ENCODE measurements around the gene MME.

MME gene

DNA sequence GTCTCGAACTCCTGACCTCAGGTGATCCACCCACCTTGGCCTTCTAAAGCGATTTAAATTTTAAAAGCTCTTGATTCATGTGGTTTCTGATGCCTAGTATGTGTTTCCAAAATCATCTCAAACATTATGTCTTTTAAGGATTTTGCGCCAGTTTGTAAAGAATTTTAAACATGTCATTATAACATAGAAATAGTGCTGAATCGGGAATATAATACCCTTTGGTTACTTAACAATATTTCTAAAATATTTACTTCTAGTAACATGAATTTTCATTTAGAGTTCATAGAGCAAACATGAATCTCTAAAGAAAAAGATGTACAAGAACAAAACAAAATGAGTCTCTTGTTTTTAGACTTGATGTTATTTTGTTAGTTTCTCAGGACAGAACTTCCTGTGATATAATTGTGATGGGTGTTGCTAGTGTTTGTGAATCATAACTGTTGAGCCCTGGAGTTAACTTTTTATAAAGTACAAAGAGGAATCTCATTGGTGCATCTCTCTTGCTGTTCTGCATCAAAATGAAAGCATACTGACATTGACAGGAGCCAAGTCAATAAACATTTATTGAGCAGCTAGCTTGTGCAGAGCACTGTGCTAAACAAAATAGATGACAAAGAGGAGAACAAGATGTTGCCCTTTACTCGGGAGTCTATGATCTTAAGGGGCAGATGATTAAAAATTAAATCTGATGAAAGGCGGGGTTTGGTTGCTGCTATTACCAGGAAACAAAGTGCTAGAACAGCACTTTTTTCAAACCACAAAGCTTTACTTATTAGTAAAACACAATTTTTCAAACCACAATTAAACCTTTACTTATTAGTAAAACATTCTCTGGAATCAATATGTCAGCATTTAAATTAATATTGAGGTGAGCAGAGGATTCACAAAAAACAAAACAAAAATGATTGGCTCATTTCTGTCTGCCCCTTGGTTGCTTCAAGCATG, 73.4 kb downstream of the MME start:
- no peak for DNase-seq

DNA sequence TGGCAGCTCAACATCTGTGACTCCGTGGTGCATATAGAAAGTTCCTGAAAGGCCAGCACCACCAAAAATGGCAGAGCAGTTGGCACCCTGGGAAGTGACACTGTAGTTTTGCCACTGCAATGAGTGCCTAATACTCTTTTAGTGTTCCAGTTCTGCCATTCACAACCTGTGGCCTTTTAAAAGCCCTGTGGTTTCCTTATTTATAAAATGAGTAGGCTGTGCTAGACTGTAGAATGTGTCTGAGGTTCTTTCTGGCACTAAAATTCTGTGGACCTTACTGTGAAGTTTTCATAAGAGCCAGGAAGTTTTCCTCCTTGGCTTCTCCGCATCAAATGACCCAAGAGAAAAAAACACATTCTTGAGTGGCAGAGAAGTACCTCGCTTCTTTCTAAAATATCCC, 74.1 kb downstream of the MME start:
- DNase-seq, result no peak

DNA sequence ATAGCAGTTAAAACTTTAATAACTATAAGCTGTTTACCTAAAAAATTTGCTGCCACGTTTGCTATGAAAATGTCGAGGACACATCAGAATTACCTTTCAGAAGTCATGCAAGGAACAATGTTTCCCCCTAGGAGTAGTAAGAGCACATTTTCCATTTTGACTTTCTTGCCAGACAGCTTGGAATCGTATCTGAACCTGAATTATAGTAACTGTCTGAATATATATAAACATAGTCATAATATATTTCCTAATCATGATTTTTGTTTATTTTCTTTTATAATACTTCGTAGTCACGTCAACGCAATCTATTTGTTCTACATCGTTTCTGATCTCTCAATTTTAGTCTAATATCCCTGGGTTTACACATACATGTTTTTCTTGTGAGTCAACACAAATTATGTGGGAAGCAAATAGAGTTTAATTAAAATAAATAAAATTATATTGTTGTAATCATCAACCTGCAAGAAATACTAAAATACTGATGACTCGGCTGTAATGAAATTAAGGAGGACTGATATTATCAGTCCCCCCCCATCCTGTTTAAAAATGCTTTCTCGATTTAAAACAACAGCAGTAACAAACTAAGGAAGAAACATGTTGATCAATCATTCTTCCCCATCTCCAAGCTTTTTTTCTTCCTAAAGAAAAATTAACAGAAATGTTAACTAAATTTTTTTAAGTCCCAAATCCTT, 78.4 kb downstream of the MME start:
- no peak for DNase-seq

DNA sequence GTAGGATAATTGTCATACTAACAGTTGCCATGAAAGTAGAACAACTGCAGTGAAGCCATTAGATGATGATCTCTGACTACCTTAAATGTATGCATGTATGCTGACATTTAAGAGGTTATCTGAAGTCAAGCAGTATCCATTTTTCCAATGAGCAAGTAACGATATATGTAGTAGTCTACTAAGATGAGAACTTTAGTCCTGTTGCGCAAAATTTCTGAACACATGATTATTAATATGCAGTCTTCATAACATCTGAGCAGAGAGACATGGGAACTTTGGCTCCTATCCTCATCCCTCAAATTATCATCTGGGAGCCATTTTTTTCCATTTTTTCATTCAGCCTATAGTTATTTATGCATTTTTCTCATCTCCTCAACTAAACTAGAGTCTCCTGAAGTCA, 79.2 kb downstream of the MME start:
- no peak for DNase-seq

DNA sequence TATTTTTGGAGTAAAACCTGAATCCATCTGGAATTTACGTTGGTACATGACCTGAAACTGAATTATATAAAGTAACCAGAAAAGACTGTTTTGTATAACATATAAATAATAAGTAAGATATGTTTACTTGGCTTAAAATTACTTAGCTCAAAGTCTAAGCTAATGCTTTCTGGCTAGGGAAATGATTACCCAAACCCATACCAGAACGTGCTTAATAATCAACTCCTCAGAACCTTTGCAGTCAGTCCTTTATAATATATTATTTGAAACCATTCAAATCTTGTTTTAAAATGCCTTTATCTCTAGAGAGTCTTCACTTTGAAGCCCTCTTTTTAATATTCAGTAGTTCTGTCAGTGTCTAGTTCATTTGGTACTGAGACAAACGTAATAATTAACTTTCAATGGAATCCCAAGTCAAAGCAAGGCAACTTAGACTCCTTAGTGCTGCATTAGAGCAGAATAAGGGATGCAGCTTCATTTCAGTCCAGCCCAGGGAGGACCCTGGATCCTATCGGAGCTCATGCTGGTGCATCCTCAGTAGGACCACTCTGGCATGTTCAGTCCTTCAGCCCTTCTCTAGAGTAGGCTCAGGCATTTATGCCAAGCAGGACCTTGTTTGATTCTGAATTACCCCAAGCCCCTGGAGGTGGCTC, 81.6 kb downstream of the MME start:
- no peak for DNase-seq

DNA sequence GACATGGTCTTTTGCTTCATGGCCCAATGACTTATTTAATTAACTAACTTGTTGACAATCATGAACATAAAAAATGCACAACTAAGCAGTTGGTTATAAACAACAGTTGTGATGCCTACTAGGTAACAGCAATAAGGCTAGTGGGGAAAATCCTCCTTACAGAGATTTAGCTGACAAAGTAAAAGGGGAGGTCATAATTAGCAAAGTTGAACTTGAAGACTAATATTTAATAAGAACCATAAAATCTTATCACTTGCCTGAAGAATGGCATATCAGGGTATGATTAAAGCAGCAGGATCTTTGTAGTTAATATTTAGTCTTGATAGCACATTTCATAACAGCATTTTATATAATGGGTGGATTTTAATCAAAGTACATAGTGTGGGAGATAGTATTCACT, 84.2 kb downstream of the MME start:
- DNase-seq, result no peak

DNA sequence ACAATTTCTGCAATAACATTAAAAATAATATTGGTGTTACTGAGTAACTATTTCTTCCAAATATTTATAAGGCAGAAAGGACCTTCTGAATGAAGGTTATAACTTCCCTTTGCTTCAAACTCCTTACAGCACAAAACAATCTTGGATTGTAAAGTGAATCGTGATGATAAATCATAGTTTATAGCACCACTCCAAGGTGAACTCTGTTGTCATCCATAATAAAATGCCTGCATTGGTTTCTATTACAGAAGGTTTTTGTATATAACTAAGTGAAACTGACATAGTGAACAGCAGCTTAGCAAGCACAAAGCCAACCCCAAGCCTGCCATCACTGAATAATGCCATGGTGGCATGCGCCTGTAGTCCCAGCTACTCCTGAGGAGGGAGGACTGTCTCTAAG, 86.3 kb downstream of the MME start:
- DNase-seq, result no peak

DNA sequence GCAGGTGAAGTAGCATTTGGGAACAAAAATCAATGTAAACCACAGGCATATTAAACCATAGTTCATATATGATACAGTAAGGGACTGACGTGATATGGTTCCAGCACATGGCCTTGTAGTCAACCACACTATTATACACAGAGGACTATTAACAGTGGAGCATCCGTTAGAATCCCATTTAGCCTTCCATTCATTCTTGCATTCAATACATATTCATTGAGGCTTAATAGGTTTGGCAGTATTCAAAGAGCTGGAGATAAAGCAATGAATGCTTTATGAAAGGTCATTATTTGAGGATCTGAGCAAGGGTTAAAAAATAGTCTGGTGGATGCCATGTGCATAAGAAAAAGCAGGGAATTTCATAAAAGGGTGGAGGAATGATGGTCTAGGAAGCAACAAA, 89.1 kb downstream of the MME start:
- DNase-seq, result no peak

DNA sequence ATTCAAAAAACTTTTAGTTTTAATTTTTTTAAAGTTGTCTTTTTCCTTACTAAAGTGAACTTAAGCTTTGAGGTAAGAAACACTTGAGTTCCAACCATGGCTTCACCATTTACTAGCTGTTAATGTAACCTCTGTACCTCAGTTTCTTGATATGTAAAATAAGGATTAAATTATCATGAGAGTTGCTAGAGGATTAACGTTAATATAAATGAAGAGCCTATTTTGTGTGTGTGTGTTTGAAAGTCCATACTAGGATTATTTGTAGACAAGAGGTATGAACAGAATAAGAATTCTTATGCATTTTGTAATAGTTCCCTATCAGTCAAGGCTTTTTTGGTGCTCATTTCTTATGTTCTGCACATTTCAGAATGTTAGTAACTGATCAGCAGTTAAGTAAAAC, 93.7 kb downstream of the MME start:
- no peak for DNase-seq

DNA sequence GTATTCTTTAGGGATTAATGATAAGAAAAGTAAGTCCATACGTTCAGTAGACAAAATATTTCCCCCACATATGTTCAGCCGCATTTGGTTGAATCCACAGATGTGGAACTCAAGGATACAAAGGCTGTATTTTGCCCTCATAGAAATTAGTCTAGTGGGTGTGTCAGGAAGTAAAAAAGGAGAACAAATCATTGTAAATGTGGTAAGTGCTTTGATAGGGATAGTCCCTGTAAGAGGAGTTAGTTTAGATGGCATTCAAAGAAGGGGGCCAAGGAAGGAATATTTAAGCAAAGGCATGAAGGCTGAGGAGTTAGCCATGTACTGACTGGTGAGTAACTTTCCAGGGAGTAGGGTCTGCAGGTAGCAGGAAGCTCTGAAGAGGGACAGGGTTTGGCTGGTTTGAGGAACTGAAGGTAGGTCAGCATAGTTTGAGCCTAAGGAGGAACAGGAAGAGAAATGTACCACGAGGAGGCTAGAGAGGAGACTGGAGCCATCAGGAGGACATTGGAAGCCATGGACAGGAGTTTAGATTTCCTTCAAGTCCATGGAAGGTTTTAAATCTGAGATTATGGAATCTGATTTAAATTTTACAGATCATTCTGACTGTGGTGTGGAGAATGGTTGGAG, 98.8 kb downstream of the MME start:
- no peak for DNase-seq

DNA sequence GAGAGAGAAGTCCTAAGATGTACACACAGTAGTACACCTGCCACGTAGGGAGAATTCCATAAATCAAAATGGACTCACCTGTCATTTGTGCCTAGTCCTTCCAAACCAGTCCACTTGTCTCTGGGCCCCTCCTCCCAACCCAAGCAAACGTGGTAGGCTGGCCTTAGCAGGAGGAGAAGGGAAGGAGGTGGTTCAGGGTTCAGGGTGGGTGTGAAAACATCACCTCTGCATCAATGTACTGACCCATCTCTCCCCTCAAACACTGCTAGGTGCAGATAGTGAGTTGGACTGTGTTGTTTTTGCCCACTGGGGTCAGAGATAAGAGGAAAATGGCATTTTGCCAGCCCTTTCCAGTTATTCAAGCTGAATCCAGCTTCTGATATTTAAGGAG, 99.3 kb downstream of the MME start:
- DNase-seq, result no peak

DNA sequence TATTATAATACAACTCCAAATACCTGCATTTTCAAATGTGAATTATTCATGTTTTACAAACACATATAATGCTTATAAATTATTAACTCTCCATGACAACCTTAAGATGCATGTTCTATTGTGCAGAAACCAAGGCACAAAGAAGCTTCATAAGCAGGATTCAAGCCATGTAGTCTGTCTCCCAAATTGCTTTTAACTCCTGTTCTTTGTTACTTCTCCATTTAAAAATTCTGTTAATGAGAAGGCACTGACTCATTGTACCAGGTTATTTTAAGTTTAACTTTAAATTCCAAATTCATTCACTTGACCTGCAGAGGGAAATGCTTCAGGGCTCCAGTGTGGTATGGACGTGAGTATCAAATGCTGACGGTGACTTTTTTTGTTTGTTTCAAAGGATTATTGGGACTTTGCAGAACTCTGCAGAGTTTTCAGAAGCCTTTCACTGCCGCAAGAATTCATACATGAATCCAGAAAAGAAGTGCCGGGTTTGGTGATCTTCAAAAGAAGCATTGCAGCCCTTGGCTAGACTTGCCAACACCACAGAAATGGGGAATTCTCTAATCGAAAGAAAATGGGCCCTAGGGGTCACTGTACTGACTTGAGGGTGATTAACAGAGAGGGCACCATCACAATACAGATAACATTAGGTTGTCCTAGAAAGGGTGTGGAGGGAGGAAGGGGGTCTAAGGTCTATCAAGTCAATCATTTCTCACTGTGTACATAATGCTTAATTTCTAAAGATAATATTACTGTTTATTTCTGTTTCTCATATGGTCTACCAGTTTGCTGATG, 100.0 kb downstream of the MME start:
- no peak for DNase-seq

DNA sequence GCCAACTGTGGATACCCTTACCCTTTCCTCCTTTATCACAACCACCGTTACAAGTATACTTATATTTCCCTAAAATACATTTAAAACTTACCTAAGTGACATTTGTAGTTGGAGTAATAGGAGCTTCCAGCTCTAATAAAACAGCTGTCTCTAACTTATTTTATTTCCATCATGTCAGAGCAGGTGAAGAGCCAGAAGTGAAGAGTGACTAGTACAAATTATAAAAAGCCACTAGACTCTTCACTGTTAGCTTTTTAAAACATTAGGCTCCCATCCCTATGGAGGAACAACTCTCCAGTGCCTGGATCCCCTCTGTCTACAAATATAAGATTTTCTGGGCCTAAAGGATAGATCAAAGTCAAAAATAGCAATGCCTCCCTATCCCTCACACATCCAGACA, 102.3 kb downstream of the MME start:
- no peak for DNase-seq

DNA sequence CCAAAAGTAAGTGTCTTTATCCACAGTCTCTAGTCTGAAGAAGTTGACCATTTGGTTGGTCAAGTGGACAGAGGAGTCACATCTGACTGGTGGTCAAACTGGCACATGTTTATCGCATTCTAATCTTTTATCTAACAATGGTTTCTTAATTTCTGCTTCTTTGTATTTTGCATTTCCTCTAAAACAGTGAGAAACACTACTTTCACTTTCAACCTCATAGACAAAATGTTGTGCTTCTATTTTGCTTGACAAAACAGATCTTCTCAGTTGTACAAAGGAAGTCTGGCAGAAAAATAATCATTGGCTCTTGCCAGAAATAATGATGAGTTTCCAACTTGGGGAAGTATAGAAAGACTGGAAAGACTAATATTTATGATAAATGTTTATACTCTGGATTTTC, 103.9 kb downstream of the MME start:
- no peak for DNase-seq

DNA sequence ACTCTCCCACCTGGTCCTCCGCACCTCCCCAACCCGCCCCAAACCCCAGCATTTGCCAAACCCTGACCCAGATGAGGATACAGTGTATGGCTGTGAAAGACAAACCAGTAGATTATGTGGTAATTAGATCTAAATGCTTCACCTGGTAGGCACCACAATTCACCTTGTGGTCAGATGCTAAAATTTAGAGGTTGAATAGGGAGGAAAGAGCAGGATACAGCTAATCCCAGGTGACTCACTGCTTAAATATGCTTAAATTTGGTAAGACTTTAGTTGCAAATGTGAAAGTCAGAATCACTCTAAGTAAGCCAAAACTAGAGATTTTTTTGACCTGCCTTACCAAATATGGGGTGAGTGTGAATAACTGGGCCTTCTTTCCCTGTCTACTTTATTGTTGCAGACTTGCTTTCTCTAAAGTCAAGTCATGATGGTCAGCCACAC, 105.5 kb downstream of the MME start:
- DNase-seq, result no peak

DNA sequence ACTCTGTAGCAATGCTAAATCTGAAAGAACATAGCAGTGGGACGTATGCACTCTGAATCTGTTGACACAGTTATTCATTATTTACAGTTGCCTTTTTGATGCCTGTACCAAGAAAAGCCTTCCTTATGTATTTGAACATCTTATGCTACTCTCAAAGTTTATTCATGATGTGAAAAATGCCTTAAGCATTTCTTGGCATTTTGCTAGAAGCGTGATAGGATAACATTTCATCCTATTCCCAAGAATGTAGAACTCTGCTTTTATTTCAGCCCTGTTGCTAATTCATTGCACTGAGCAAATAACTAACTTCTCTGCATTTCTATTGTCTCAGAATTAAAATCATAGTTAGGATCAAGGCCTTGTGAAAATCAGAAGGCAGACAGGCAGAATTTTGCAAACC, 107.9 kb downstream of the MME start:
- no peak for DNase-seq

DNA sequence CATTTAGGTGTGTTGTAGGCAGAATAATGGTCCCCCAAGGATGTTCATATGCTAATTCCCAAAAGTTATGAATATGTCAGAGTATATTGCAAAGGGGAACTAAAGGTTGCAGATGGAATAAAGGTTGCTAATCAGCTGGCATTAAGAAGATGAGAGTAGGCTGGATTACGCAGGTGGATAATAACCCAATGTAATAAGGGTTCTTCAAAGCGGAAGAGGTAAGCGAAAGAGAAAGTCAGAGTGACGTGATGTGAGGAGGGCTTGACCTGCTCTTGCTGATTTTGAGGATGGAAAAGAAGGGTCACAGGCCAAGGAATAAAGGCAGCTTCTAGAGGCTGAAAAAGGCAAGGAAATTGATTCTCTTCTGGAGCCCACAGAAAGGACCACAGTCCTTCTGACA, 109.4 kb downstream of the MME start:
- DNase-seq, result no peak

DNA sequence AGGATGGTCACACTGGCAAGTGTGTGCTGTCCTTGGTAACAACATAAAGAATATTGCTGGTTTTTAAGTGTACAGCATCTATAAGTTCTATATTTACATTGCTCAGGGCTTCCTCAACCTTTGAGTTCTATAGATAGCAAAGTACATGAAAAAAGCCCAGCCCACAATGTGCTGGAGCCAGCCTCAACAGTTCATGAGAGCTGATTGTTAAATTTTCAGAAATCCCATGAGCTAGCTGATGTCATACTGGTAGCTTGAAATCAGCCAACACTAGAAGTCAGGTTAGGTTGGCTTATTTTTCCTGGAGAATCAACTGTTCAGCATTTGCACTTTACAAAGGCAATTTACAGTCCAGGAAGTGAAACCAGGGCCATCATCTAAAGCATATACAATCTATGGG, 110.6 kb downstream of the MME start:
- no peak for DNase-seq

DNA sequence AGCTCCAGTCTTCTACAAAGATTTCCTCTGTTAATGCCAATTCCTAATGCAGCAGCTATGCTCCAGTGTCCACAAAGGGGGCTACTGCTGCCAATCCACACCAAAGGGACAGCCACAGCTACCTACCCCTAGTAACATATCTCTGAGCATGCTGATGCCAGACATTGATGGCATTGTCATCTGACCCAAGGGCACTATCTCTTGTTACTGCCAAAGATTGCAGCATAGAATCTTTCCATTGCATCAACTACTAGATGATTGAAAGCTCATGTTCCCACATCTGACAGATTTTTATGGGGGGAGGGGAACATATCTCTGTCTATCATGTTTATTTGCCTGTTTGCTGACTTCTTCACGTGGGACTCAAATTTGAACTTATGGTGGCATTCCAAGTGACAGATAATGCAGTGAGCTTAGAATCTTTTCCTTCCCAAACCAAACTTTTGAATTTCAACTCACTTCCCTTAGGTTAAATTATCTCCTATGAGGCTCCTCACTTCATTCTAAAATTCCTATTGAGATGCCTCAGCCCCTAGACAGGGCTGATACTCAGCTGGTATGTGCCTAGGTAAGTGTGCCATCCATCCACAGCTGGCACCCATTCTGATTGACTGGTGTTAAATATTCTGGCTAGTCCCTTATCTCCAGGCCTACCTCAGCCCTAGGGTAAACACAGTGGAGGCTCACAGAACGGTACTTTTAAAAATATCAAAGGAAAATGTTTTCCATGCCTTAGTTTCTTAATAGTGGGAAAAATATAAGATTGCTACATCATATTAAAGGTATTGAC, 113.0 kb downstream of the MME start:
- DNase-seq, result no peak

DNA sequence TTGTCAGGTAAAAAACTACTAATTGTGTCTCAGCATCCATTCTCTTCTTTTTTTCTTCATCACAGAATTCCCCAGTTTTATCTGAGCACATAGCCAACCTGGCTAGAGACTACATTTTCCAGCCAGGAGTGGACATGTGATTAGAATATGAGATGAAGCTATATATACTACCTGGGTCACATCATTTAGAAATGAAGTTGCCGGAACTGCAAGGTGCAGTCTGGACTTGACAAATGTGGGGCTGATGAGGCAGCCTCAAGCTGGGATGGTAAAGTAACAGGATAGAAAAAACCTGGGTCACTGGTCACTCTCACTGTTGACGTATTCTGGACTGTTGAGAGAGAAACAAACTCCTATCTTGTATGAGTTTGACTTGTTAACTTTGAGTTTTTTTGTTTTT, 113.7 kb downstream of the MME start:
- no peak for DNase-seq

Data from CD4-positive, alpha-beta T cell treated with Interleukin-17A for 4 hours (primary cell).